Endodermal cell (in vitro differentiated cells): Measurements from ENCODE around the gene RBFOX1. TPM values are rescaled to one million over a fixed set of nuclear protein-coding genes. Genes with fewer than 3 reads are reported as not detected.

Source experiments
- DNase-seq: peaks from one replicate; pipeline ENCODE4 v3.0.0-alpha.2; 2017
- H3K27ac ChIP-seq: 2 replicates; pipeline ENCODE4 v1.5.1; 2013; ENCODE audit warnings: mild to moderate bottlenecking, low read depth, low read length, moderate library complexity
- H3K27me3 ChIP-seq: 2 replicates; pipeline ENCODE4 v1.6.1; 2013; ENCODE audit warnings: mild to moderate bottlenecking, low read length, moderate library complexity; ENCODE audit not compliant: insufficient read depth, control insufficient read depth, poor library complexity, severe bottlenecking
- H3K36me3 ChIP-seq: 2 replicates; pipeline ENCODE4 v1.7.0; 2013; ENCODE audit warnings: mild to moderate bottlenecking, low read length, moderate library complexity; ENCODE audit not compliant: control insufficient read depth, insufficient read depth
- H3K4me1 ChIP-seq: one replicate; pipeline ENCODE4 v1.7.0; 2013; ENCODE audit warnings: low read length; ENCODE audit not compliant: control insufficient read depth, insufficient read depth
- H3K4me3 ChIP-seq: 2 replicates; pipeline ENCODE4 v1.5.1; 2013; ENCODE audit warnings: mild to moderate bottlenecking, low read length, moderate library complexity
- H3K9ac ChIP-seq: 2 replicates; pipeline ENCODE4 v1.6.1; 2013; ENCODE audit warnings: mild to moderate bottlenecking, low read length, moderate library complexity; ENCODE audit not compliant: poor library complexity, severe bottlenecking; ENCODE audit errors: extremely low read depth
- H3K9me3 ChIP-seq: 2 replicates; pipeline ENCODE4 v1.6.1; 2013; ENCODE audit warnings: mild to moderate bottlenecking, low read length, moderate library complexity; ENCODE audit not compliant: control insufficient read depth
- H3K27ac Mint-ChIP-seq: 2 replicates; pipeline ENCODE4 v1.8.0; 2020; ENCODE audit warnings: mixed read lengths
- H3K27me3 Mint-ChIP-seq: 2 replicates; pipeline ENCODE4 v1.8.0; 2021; ENCODE audit warnings: mild to moderate bottlenecking, mixed read lengths; ENCODE audit not compliant: insufficient read depth
- H3K36me3 Mint-ChIP-seq: 2 replicates; pipeline ENCODE4 v1.8.0; 2020; ENCODE audit warnings: low read depth, mixed read lengths
- H3K4me1 Mint-ChIP-seq: 2 replicates; pipeline ENCODE4 v1.8.0; 2020; ENCODE audit warnings: mixed read lengths
- H3K4me3 Mint-ChIP-seq: 2 replicates; pipeline ENCODE4 v1.8.0; 2020; ENCODE audit warnings: mild to moderate bottlenecking, moderate library complexity, mixed read lengths
- H3K9me3 Mint-ChIP-seq: 2 replicates; pipeline ENCODE4 v1.8.0; 2020; ENCODE audit warnings: mild to moderate bottlenecking, mixed read lengths
- WGBS, 2 experiments: methylation state at CpG; one replicate each; pipeline versions ENCODE4 v1.1.5 to v1.1.7; 2013; ENCODE audit warnings: missing lambda C conversion rate in 2 of 2, mixed read lengths in 1 of 2; ENCODE audit not compliant: insufficient coverage in 1 of 2, insufficient read length in 1 of 2; 5-methylcytosine and 5-hydroxymethylcytosine counted together
- total RNA-seq, 2 donors: library from RNA; stranded (reverse); fragmentation: NEBNext Ultra II Directional in 1 of 2; extraction: Animal tissue kit (Norgen Biotek cat#: 25700) in 1 of 2; gene quantifications; 2 replicates in 1 of 2; 3 replicates in 1 of 2; pipeline ENCODE4 v1.2.1, GENCODE V29; 2021
- TF ChIP-seq, protein P1 (sequence below): fragments of 200-600 bp; sonication (generic); conservative IDR thresholded peaks from 2 replicates; pipeline ENCODE4 v1.5.0; 2021; ENCODE audit warnings: antibody characterized with exemption, mild to moderate bottlenecking

The RBFOX1 gene
- total RNA-seq, 2 donors from 2014 or later: 2.6 to 2.7 TPM

DNA sequence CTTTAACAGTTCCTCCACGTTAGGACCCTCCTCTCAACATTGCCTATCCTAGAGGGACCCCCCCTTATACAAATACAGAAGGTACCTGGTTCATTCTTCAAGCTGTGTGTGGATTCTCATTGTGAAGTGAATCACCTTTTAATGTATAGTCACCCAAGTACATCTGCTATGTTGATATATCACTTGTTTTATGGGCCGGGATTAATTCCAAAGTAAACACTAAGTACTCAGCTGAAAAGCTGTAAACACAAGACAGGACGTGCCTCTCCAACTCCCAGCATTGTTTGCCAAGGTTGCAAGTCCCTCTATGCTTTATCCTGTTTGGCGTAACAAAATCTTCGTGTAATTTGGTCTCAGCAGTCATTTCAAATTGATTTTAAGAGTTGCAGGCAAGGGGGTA, 123.6 kb downstream of the RBFOX1 start:
- H3K4me3 Mint-ChIP-seq: no peak overlapping the region
- H3K36me3 ChIP-seq: no peaks in the 10 kb centered on the region
- H3K27me3 ChIP-seq: no peaks in the 10 kb centered on the region
- H3K4me1 ChIP-seq: no peaks in the 10 kb centered on the region
- H3K9me3 ChIP-seq: no peaks in the 10 kb centered on the region
- no peaks in the 10 kb centered on the region for H3K9me3 Mint-ChIP-seq
- WGBS, 2 experiments: 93 to 94% methylated on average over 2 to 5 of the region's 5 CpGs
- no peak overlapping the region for H3K27ac Mint-ChIP-seq
- no peaks in the 10 kb centered on the region for H3K36me3 Mint-ChIP-seq
- H3K27me3 Mint-ChIP-seq: no peaks in the 10 kb centered on the region
- H3K9ac ChIP-seq: no peak overlapping the region
- H3K4me3 ChIP-seq: no peak overlapping the region
- DNase-seq: no peak
- no peak overlapping the region for H3K27ac ChIP-seq
- peaks cover 8% of the 10 kb centered on the region for H3K4me1 Mint-ChIP-seq
- TF ChIP-seq, protein P1, sequence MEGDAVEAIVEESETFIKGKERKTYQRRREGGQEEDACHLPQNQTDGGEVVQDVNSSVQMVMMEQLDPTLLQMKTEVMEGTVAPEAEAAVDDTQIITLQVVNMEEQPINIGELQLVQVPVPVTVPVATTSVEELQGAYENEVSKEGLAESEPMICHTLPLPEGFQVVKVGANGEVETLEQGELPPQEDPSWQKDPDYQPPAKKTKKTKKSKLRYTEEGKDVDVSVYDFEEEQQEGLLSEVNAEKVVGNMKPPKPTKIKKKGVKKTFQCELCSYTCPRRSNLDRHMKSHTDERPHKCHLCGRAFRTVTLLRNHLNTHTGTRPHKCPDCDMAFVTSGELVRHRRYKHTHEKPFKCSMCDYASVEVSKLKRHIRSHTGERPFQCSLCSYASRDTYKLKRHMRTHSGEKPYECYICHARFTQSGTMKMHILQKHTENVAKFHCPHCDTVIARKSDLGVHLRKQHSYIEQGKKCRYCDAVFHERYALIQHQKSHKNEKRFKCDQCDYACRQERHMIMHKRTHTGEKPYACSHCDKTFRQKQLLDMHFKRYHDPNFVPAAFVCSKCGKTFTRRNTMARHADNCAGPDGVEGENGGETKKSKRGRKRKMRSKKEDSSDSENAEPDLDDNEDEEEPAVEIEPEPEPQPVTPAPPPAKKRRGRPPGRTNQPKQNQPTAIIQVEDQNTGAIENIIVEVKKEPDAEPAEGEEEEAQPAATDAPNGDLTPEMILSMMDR: no peak

DNA sequence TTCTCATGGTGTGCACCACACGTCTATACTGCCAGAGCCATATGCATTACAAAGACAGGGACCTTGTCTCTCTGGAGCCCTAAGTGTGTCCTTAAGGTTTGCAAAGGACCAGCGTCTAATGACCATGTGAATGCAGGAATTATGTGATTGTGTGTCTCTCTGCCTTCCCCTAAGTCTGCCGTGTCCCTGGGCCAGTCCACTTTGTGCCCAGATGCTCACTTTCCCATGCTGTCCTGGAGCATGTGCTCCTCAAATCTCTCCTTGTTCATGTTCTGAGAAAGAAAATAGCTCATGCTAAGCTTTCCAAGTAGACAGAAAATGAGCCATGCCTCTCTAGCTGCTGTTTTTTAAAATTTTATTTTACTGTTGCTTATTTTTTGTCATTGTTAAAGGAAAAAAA, 125.5 kb downstream of the RBFOX1 start:
- H3K27me3 ChIP-seq: no peaks in the 10 kb centered on the region
- H3K27ac Mint-ChIP-seq: no peak overlapping the region
- peaks cover 2% of the 10 kb centered on the region for H3K4me1 Mint-ChIP-seq
- H3K27ac ChIP-seq: no peak overlapping the region
- DNase-seq: no peak
- WGBS, 2 experiments: 89 to 92% methylated on average over 2 to 3 of the region's 3 CpGs
- H3K4me1 ChIP-seq: no peaks in the 10 kb centered on the region
- H3K9me3 Mint-ChIP-seq: no peaks in the 10 kb centered on the region
- no peaks in the 10 kb centered on the region for H3K36me3 Mint-ChIP-seq
- no peak overlapping the region for H3K9ac ChIP-seq
- no peaks in the 10 kb centered on the region for H3K9me3 ChIP-seq
- no peaks in the 10 kb centered on the region for H3K36me3 ChIP-seq
- TF ChIP-seq, protein P1: no peak
- no peak overlapping the region for H3K4me3 Mint-ChIP-seq
- no peaks in the 10 kb centered on the region for H3K27me3 Mint-ChIP-seq
- H3K4me3 ChIP-seq: no peak overlapping the region

DNA sequence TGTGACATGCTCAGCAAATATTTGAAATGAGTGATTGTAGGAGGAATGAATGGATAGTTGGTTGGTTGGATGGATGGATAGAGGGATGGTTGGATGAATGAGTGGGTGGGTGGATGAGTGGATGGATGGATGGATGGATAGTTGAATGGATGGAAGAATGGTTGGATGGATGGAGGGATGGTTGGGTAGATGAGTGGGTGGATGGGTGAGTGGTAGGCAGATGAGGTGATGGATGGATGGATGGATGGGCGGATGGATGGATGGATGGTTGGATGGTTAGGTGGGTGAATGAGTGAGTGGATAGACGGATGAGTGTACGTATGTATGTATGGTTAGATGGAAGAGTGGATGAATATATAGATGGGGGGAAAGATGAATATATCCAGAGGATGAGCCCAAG, 137.7 kb downstream of the RBFOX1 start:
- 90% methylated on average over 3 of the region's 3 CpGs for WGBS, 2 experiments
- Histone ChIP-seq H3K9ac (no peak overlapping the region), H3K27me3 (no peaks in the 10 kb centered on the region), H3K4me3 (no peak overlapping the region), H3K27ac (no peak overlapping the region), H3K4me1 (no peaks in the 10 kb centered on the region), H3K9me3 (no peaks in the 10 kb centered on the region), H3K36me3 (no peaks in the 10 kb centered on the region)
- DNase-seq: no peak
- TF ChIP-seq, protein P1: no peak
- Mint-ChIP-seq H3K36me3 (no peaks in the 10 kb centered on the region), H3K27ac (no peak overlapping the region), H3K27me3 (no peaks in the 10 kb centered on the region), H3K4me1 (peaks cover 13% of the 10 kb centered on the region), H3K9me3 (no peaks in the 10 kb centered on the region), H3K4me3 (no peak overlapping the region)
